Transverse colon (tissue), 4 donors: Measurements from ENCODE around the gene FCF1. TPM values are rescaled to one million over a fixed set of nuclear protein-coding genes. Genes with fewer than 3 reads are reported as not detected.
A peak's percentile ranks its signal among the peaks of the same experiment; 100 is the strongest.

Source experiments
- DNase-seq: peaks from one replicate; pipeline ENCODE4 v3.0.0-alpha.2; 2019
- H3K27ac ChIP-seq, 4 donors: fragments of 200-600 bp; sonication (generic); 2 replicates each; pipeline ENCODE4 v1.5.1; 2016 to 2018; ENCODE audit warnings: inconsistent platforms in 4 of 4
- H3K27me3 ChIP-seq: fragments of 200-600 bp; sonication (generic); 2 replicates; pipeline ENCODE4 v1.5.1; 2017; ENCODE audit warnings: inconsistent platforms
- H3K36me3 ChIP-seq, 4 donors: fragments of 200-600 bp; sonication (generic); 2 replicates each; pipeline ENCODE4 v1.5.1; 2017 to 2019; ENCODE audit warnings: inconsistent platforms in 4 of 4
- H3K4me1 ChIP-seq, 4 donors: fragments of 200-600 bp; sonication (generic); 2 replicates each; pipeline ENCODE4 v1.5.1; 2017 to 2020; ENCODE audit warnings: inconsistent platforms in 4 of 4
- H3K4me3 ChIP-seq, 4 donors: fragments of 200-600 bp; sonication (generic); 1 replicate in 1 of 4; 2 replicates in 3 of 4; pipeline versions ENCODE4 v1.5.1 to v1.6.1; 2017 to 2019; ENCODE audit warnings: inconsistent platforms in 4 of 4
- H3K9me3 ChIP-seq, 2 donors: fragments of 200-600 bp; sonication (generic); 2 replicates each; pipeline ENCODE4 v1.5.1; 2017 to 2019; ENCODE audit warnings: inconsistent platforms in 2 of 2
- CTCF ChIP-seq, 5 experiments: fragments of 200-600 bp in 3 of 5; fragments of 450-650 bp in 2 of 5; sonication (generic) in 3 of 5; IDR thresholded peaks; 1 replicate in 2 of 5; 2 replicates in 3 of 5; pipeline ENCODE4 v1.5.1; 2016 to 2017; ENCODE audit warnings: antibody characterized with exemption in 5 of 5, inconsistent platforms in 3 of 5, mild to moderate bottlenecking in 2 of 5, moderate library complexity in 1 of 5
- EP300 ChIP-seq: sonication (generic); formaldehyde crosslinking; IDR thresholded peaks from one replicate; pipeline ENCODE4 v1.6.1; 2017; ENCODE audit warnings: antibody characterized with exemption, low read depth
- POLR2A ChIP-seq: fragments of 450-650 bp; IDR thresholded peaks from one replicate; pipeline ENCODE4 v1.6.1; 2016; ENCODE audit warnings: antibody characterized with exemption, mild to moderate bottlenecking, moderate library complexity
- POLR2AphosphoS5 ChIP-seq, 3 donors: sonication (generic); formaldehyde crosslinking; IDR thresholded peaks; one replicate each; pipeline ENCODE4 v1.6.1; 2016; ENCODE audit warnings: antibody characterized with exemption in 3 of 3
- whole genome bisulfite sequencing, 2 donors: methylation state at CpG; one replicate each; pipeline ENCODE4 v1.1.5; 2018; ENCODE audit warnings: low coverage in 1 of 2; 5-methylcytosine and 5-hydroxymethylcytosine counted together
- in situ Hi-C, 4 donors: fragments of 200-750 bp; cut with MboI; loops; one replicate each; pipeline versions ENCODE4 v1.15.0 to v1.15.1; 2017; ENCODE audit warnings: low sequenced_read_pairs in 3 of 4, low pct_ligation_motif_present in 1 of 4, low pct_unique_long_range_greater_than_20kb in 1 of 4
- intact Hi-C: fragments of 100-400 bp; cut with DNase I; formaldehyde crosslinking; loops from one replicate; pipeline ENCODE4 v1.15.1; 2023; ENCODE audit warnings: low total_unique reads
- total RNA-seq, 4 donors: library from RNA; depleted of rRNA; stranded (reverse); fragments of >200 nt; gene quantifications; one replicate each; pipeline ENCODE4 v1.1.0, GENCODE V29; 2016

FCF1 gene
- total RNA-seq, 4 donors from 2014 or later = 0.37 to 25.5 (median 15.6) TPM

DNA sequence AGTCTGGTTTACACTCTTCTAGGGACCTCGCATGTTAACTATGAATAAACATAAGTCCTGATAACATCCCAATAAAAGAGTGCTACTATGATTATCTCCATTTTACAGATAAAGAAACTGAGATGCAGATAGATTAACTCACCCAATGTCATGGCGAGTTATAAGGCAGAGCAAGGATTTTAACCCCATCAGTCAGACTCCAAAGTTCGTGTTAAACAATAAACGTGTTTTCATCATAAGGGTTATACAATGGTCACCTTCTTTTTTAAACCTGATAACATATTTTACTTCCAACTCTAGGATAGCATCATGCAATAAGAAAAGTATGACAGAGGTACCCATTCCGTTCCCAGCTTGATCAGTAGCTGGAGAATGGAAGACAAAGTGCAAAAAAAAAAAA lies 1.3 kb upstream of the FCF1 start:
- WGBS, 2 donors = 55 to 71% methylated on average over 5 of the region's 5 CpGs
- H3K27ac ChIP-seq = no peak overlapping the region
- H3K36me3 ChIP-seq = peaks cover 0 to 18% (median 4%) of the 10 kb centered on the region in 4 donors
- in situ Hi-C loops = no loop called here
- no peaks in the 10 kb centered on the region for H3K27me3 ChIP-seq
- TF ChIP-seq POLR2A (no peak), EP300 (no peak), POLR2AphosphoS5 (IDR thresholded peaks at IDR 0.05) (no peak), CTCF (IDR thresholded peaks at IDR 0.05) (no peak)
- peaks cover 7 to 35% (median 15%) of the 10 kb centered on the region in 4 donors for H3K4me1 ChIP-seq
- peak overlapping the region in 1 of 4 donors; percentile 79 for H3K4me3 ChIP-seq
- intact Hi-C loops = no loop called here
- H3K9me3 ChIP-seq = no peaks in the 10 kb centered on the region
- DNase-seq = no peak

- H3K27me3 ChIP-seq = no peaks in the 10 kb centered on the region
- no peak for DNase-seq
- in situ Hi-C loops = no loop called here
- peak overlapping the region; percentile 60 to 79 (median 74) for H3K4me3 ChIP-seq
- 14 to 18% methylated on average over 6 of the region's 6 CpGs for WGBS, 2 donors
- TF ChIP-seq POLR2A (no peak), CTCF (IDR thresholded peaks at IDR 0.05) (peak in 1 of 5 experiments; percentile 3)
- H3K36me3 ChIP-seq = peaks cover 0 to 32% (median 9%) of the 10 kb centered on the region in 4 donors
- no peaks in the 10 kb centered on the region for H3K9me3 ChIP-seq
- peaks cover 7 to 35% (median 15%) of the 10 kb centered on the region in 4 donors for H3K4me1 ChIP-seq
- intact Hi-C loops = no loop called here
- H3K27ac ChIP-seq = peak overlapping the region; percentile 83 to 91 (median 86)
Observed at GRCh38 chr14:74713395-74713735, 421 bp downstream of the FCF1 start.

GRCh38 chr14:74720526-74720925 lies 7.6 kb downstream of the FCF1 start:
- in situ Hi-C loops = no loop called here
- no peaks in the 10 kb centered on the region for H3K27me3 ChIP-seq
- no peaks in the 10 kb centered on the region for H3K9me3 ChIP-seq
- intact Hi-C loops = no loop called here
- no peaks in the 10 kb centered on the region for H3K4me1 ChIP-seq
- no peak for DNase-seq
- no peak overlapping the region for H3K27ac ChIP-seq
- peaks cover 0 to 47% (median 15%) of the 10 kb centered on the region in 4 donors for H3K36me3 ChIP-seq
- no peak overlapping the region for H3K4me3 ChIP-seq
- no peak for TF ChIP-seq POLR2AphosphoS5 (IDR thresholded peaks at IDR 0.05)
- no peak for TF ChIP-seq CTCF (IDR thresholded peaks at IDR 0.05)
- TF ChIP-seq POLR2A = no peak
- no peak for TF ChIP-seq EP300

- 96% methylated on average over 3 of the region's 3 CpGs for WGBS, 2 donors
- no peak overlapping the region for H3K27ac ChIP-seq
- H3K4me1 ChIP-seq = no peaks in the 10 kb centered on the region
- in situ Hi-C loops (no loop called here), intact Hi-C loops (no loop called here)
- DNase-seq = no peak
- TF ChIP-seq POLR2A (no peak), EP300 (no peak), POLR2AphosphoS5 (IDR thresholded peaks at IDR 0.05) (no peak), CTCF (IDR thresholded peaks at IDR 0.05) (no peak)
- no peaks in the 10 kb centered on the region for H3K9me3 ChIP-seq
- no peak overlapping the region for H3K4me3 ChIP-seq
- H3K27me3 ChIP-seq = no peaks in the 10 kb centered on the region
- peaks cover 0 to 29% (median 9%) of the 10 kb centered on the region in 4 donors for H3K36me3 ChIP-seq
Observed at GRCh38 chr14:74723134-74723533, 10.2 kb downstream of the FCF1 start.
